GM13976 (cell line): ENCODE measurements around the gene KRT75.

Source experiments
- DNase-seq: peaks from one replicate; pipeline ENCODE4 v3.0.0; 2012; ENCODE audit warnings: low spot score
- CTCF ChIP-seq: IDR thresholded peaks from 2 replicates; pipeline ENCODE4 v1.5.1; 2012; ENCODE audit warnings: borderline replicate concordance, mild to moderate bottlenecking; ENCODE audit not compliant: insufficient read depth; ENCODE audit errors: extremely low read depth, missing control alignments, control extremely low read depth
- in situ Hi-C: fragments of 300-500 bp; cut with MboI; formaldehyde crosslinking; loops from one replicate; pipeline ENCODE4 v1.12.0; 2022; ENCODE audit warnings: low sequenced_read_pairs, mixed read lengths, inconsistent platforms; ENCODE audit not compliant: unreplicated experiment

The KRT75 gene

GRCh38 chr12:52399756-52400155, 34.4 kb downstream of the KRT75 start:
- in situ Hi-C loops: no loop called here
- no peak for TF ChIP-seq CTCF
- no peak for DNase-seq

GRCh38 chr12:52398176-52398575, 36.0 kb downstream of the KRT75 start:
- in situ Hi-C loops: no loop called here
- TF ChIP-seq CTCF: no peak
- DNase-seq: no peak

- no peak for TF ChIP-seq CTCF
- in situ Hi-C loops: no loop called here
- DNase-seq: no peak
These were observed 37.5 kb downstream of the KRT75 start for GRCh38 chr12:52396656-52397055.

- no peak for DNase-seq
- TF ChIP-seq CTCF: no peak
- in situ Hi-C loops: no loop called here
These were observed 38.3 kb downstream of the KRT75 start for GRCh38 chr12:52395761-52396434.

- no peak for TF ChIP-seq CTCF
- in situ Hi-C loops: no loop called here
- DNase-seq: no peak
These were observed 39.2 kb downstream of the KRT75 start for GRCh38 chr12:52394836-52395405.

- in situ Hi-C loops: no loop called here
- no peak for TF ChIP-seq CTCF
- no peak for DNase-seq
These were observed 41.6 kb downstream of the KRT75 start for GRCh38 chr12:52392465-52393007.
